NT2/D1 (cell line): ENCODE measurements around the gene NCAPD3.

ENCODE experiments used
- DNase-seq: peaks from one replicate; pipeline ENCODE4 v3.0.0-alpha.2; 2011; ENCODE audit warnings: low read depth, low spot score
- H3K27me3 ChIP-seq: 2 replicates; pipeline ENCODE4 v1.6.0; 2011; ENCODE audit warnings: mild to moderate bottlenecking; ENCODE audit not compliant: insufficient read length, insufficient read depth
- H3K36me3 ChIP-seq: 2 replicates; pipeline ENCODE4 v1.6.1; 2011; ENCODE audit warnings: mild to moderate bottlenecking, low read length, mixed read lengths; ENCODE audit not compliant: insufficient read depth, insufficient read length
- H3K4me1 ChIP-seq: 2 replicates; pipeline ENCODE4 v1.5.1; 2011; ENCODE audit not compliant: insufficient read depth, insufficient read length
- H3K4me3 ChIP-seq: 2 replicates; pipeline ENCODE4 v1.5.1; 2011; ENCODE audit warnings: low read depth; ENCODE audit not compliant: insufficient read length
- H3K9ac ChIP-seq: 2 replicates; pipeline ENCODE4 v1.6.0; 2011; ENCODE audit warnings: low read depth; ENCODE audit not compliant: insufficient read length
- H3K9me3 ChIP-seq: 2 replicates; pipeline ENCODE4 v1.5.1; 2011; ENCODE audit warnings: mild to moderate bottlenecking, low read length; ENCODE audit not compliant: insufficient read depth
- SUZ12 ChIP-seq: IDR thresholded peaks from 2 replicates; pipeline ENCODE4 v1.6.1; 2011; ENCODE audit not compliant: insufficient read length, insufficient read depth; ENCODE audit errors: extremely low read depth
- YY1 ChIP-seq: IDR thresholded peaks from 2 replicates; pipeline ENCODE4 v1.6.1; 2011; ENCODE audit not compliant: insufficient read length, insufficient read depth
- ZNF274 ChIP-seq: IDR thresholded peaks from 2 replicates; pipeline ENCODE4 v1.6.1; 2011; ENCODE audit warnings: mild to moderate bottlenecking, low read depth, low read length

Gene NCAPD3

DNA sequence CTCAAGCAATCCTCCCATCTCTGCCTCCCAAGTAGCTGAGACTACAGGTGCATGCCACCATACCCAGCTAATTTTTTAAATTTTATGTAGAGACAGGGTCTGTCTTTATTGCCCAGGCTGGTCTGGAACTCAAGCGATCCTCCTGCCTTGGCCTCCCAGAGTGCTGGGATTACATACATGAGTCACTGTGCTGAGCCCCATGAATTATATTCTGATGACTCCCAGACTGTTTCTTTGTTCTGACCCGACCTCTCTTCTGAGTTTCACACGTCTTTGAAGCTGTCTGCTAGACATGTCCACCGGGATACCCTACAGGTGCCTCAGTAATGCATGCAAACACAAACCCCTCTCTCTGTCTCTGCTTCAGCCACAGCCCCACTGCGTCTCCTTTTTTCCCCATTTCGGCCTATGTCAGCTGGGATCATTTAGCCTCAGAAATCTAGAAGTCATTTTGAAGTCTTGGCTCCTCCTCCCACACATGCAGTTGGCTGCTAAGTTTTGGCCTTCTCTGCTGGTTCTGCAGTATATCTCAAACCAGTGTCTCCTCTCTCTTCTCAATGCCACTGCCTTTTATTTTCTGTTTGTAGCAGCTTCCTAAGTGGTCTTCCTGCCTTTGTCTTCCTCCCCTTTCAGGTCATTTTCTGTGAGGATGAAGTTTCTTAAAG, 5.5 kb upstream of the NCAPD3 start:
- peaks cover 1% of the 10 kb centered on the region for H3K4me1 ChIP-seq
- no peak for DNase-seq

DNA sequence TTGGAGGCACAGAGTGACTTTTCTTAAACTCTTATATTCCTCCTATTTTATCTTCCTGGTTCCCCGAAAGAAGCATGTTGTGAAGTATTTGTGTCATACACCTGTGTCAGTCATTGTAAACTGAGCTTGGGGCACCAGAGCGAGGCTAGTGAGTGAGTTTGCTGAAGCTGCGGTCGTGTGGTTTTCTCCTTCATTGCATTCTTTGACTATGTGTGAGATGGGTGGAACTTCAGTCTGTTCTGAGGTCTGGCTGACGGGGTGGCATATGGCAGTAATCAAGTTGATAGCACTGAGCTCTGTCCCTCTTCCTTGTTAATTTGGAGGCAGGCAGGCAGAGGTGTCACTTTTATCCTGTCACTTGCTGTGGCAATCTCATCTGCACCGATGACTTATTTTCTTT, 4.9 kb upstream of the NCAPD3 start:
- peaks cover 20% of the 10 kb centered on the region for H3K27me3 ChIP-seq
- DNase-seq: no peak
- no peak for TF ChIP-seq YY1
- no peak for TF ChIP-seq SUZ12
- TF ChIP-seq ZNF274: no peak
- no peaks in the 10 kb centered on the region for H3K9me3 ChIP-seq
- H3K4me1 ChIP-seq: peaks cover 1% of the 10 kb centered on the region
- no peak overlapping the region for H3K4me3 ChIP-seq
- no peak overlapping the region for H3K9ac ChIP-seq
- peaks cover 3% of the 10 kb centered on the region for H3K36me3 ChIP-seq

More for the DNA sequence above, 5.5 kb upstream of the NCAPD3 start:
- H3K4me3 ChIP-seq: no peak overlapping the region
- H3K9ac ChIP-seq: no peak overlapping the region
- TF ChIP-seq ZNF274 (no peak), YY1 (no peak), SUZ12 (no peak)
- peaks cover 20% of the 10 kb centered on the region for H3K27me3 ChIP-seq
- H3K9me3 ChIP-seq: no peaks in the 10 kb centered on the region
- H3K36me3 ChIP-seq: peaks cover 3% of the 10 kb centered on the region

DNA sequence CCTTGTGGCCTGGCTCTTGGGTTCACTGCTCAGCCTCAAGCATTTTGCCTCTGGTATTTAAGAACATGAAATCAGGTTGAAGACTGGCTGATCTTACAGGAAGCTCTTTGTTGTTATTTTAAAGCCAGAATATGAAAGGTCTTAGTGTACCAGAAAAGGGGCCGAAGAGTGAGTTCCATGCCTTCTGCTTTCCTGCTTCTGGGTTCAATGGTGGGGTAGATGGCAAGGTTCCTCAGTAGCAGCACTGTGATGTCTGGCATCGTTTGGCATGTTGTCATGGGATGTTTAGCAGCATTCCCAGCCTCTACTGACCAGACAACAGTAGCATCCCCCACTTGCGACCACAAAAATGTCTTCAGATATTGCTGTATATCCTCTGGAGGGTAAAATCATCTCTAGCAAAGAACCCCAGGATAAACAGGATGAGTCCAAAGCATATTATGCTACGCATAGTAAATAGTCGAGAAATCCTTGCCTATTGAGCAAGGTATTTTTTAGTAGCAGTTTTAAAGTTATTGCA, 3.1 kb upstream of the NCAPD3 start:
- H3K4me3 ChIP-seq: no peak overlapping the region
- no peak overlapping the region for H3K9ac ChIP-seq
- DNase-seq: no peak
- H3K4me1 ChIP-seq: no peaks in the 10 kb centered on the region
- TF ChIP-seq ZNF274 (no peak), SUZ12 (no peak), YY1 (no peak)
- peaks cover 20% of the 10 kb centered on the region for H3K27me3 ChIP-seq
- H3K36me3 ChIP-seq: peaks cover 12% of the 10 kb centered on the region
- no peaks in the 10 kb centered on the region for H3K9me3 ChIP-seq

DNA sequence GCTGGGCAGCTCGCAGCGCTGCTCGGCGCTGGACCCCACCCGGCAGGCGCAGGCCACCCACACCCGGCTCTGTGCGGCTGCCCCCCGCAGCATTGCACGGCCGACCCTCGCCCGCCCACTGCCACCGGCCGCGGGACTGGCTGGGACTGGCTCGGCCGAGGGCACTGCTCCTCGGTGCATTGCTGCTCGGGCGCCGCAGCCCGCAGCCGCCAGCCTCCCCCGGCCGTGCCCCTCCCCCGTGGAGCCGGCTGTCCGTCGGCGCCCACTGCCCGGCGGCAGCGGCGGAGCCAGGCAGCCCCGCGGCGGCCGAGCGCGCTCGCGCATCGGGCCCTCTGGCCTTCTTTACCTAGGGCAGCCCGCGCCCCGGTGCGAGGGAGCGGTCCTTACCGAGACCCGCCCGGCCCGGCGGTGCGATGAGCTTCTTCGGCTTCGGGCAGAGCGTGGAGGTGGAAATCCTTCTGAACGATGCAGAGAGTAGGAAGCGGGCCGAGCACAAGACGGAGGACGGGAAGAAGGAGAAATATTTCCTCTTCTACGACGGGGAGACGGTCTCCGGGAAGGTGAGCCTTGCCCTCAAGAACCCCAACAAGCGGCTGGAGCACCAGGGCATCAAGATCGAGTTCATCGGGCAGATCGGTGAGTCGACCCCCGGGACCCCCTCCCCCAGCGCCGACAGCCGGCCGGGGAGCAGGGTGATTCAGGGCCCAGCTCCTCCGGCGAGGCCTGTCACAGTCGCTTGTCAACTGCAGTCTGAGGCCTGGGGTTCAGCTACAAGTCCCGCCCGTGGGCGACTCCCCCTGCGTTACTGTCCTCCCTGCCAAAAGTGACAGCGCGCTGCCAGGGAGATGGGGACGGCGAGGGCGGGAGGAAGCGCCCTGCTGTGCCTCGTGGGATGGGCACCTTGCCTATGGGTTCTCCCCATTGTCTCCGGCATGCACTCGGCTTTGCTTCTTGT, 1.2 kb upstream of the NCAPD3 start:
- Histone ChIP-seq H3K36me3 (peaks cover 20% of the 10 kb centered on the region), H3K4me3 (peak overlapping the region; percentile 87), H3K4me1 (no peaks in the 10 kb centered on the region), H3K27me3 (peaks cover 20% of the 10 kb centered on the region), H3K9me3 (no peaks in the 10 kb centered on the region), H3K9ac (peak overlapping the region; percentile 82)
- TF ChIP-seq SUZ12 (no peak), ZNF274 (no peak), YY1 (no peak)
- no peak for DNase-seq

DNA sequence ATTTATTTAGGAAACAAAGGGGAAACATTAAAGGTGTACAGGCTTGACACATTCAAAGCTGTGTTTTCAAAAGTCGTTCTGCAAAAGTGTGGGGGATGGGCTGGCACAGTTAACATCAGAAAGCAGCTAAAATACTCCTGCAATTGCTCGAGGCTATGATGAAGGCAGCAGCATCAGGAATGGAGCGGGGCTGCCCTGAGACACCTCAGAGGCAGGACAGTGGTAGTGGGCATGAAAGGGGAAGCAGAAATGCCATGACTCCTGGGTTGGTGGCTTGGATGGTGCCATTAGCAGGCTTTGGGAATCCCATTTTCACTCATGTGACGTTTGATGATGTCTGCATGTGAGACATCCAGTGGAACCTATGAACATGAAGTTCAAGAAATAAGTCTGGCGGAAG, 646 bp downstream of the NCAPD3 start:
- H3K27me3 ChIP-seq: peaks cover 20% of the 10 kb centered on the region
- H3K4me3 ChIP-seq: peak overlapping the region; percentile 87
- H3K4me1 ChIP-seq: no peaks in the 10 kb centered on the region
- H3K36me3 ChIP-seq: peaks cover 37% of the 10 kb centered on the region
- no peak for DNase-seq
- TF ChIP-seq ZNF274: no peak
- TF ChIP-seq SUZ12: no peak
- no peak for TF ChIP-seq YY1
- peak overlapping the region; percentile 73 for H3K9ac ChIP-seq
- no peaks in the 10 kb centered on the region for H3K9me3 ChIP-seq

DNA sequence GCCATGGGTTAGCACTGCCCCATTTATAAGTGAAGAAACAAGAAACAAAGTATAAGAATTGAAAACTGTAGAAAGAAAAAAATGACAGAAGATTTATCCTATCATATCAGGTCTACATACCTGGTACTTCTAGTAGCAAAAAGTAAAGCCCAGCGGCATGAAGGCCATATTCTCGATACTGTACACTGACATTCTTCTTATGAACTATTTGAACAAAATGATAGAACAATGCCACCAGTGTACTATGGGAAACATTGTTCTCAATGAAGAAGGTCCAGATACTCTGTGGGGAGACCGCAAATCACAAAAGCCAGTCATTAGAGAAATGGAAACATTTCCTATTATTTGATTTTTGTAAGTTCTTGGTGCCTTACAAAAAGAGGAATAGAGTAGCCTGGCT, 7.0 kb downstream of the NCAPD3 start:
- Histone ChIP-seq H3K27me3 (no peaks in the 10 kb centered on the region), H3K4me3 (no peak overlapping the region), H3K9me3 (no peaks in the 10 kb centered on the region), H3K36me3 (peaks cover 52% of the 10 kb centered on the region), H3K9ac (no peak overlapping the region), H3K4me1 (no peaks in the 10 kb centered on the region)
- TF ChIP-seq SUZ12 (no peak), ZNF274 (no peak), YY1 (no peak)
- DNase-seq: no peak

DNA sequence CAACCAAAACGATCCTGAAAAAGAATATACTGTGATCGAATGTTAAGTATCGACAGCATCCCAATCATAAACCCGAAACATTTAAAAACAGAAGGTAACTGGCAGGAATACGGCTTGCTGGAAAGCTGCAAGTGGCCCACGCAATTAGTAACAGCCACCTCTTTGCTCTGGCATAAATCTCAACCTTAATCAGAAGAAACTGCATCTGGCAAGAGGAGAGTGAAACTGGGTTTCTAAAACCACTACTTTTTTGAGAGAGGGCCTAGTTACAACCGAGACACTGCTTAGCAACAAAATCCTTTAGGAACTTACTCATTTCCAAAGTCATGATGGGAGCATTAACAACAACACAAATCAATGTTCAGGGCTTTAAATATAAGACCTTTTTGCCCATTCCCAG, 7.9 kb downstream of the NCAPD3 start:
- no peak overlapping the region for H3K4me3 ChIP-seq
- H3K9me3 ChIP-seq: no peaks in the 10 kb centered on the region
- H3K9ac ChIP-seq: no peak overlapping the region
- TF ChIP-seq SUZ12 (no peak), ZNF274 (no peak), YY1 (no peak)
- H3K4me1 ChIP-seq: no peaks in the 10 kb centered on the region
- peaks cover 50% of the 10 kb centered on the region for H3K36me3 ChIP-seq
- no peak for DNase-seq
- no peaks in the 10 kb centered on the region for H3K27me3 ChIP-seq
